Loucy (cell line): ENCODE results near the gene CSNK2A1.

Experiments
- H2AFZ ChIP-seq: fragments of 200-600 bp; sonication (generic); 2 replicates; pipeline ENCODE4 v1.6.0; 2016; ENCODE audit warnings: antibody characterized with exemption, mild to moderate bottlenecking, low read length, moderate library complexity
- H3F3A ChIP-seq: fragments of 200-600 bp; 2 replicates; pipeline ENCODE4 v1.6.0; 2016; ENCODE audit warnings: antibody characterized with exemption, low read depth, mild to moderate bottlenecking
- H3K27me3 ChIP-seq: fragments of 200-600 bp; sonication (generic); 2 replicates; pipeline ENCODE4 v1.6.1; 2014; ENCODE audit warnings: low read length, mild to moderate bottlenecking; ENCODE audit not compliant: insufficient read depth, poor library complexity, severe bottlenecking
- H3K36me3 ChIP-seq: fragments of 200-600 bp; sonication (generic); 2 replicates; pipeline ENCODE4 v1.6.1; 2016; ENCODE audit warnings: low read length; ENCODE audit not compliant: insufficient read depth
- H3K4me1 ChIP-seq: fragments of 200-600 bp; sonication (generic); 2 replicates; pipeline ENCODE4 v1.5.1; 2014; ENCODE audit warnings: low read length, mild to moderate bottlenecking; ENCODE audit not compliant: insufficient read depth, poor library complexity, severe bottlenecking
- H3K4me2 ChIP-seq: fragments of 200-600 bp; sonication (generic); 2 replicates; pipeline ENCODE4 v1.6.0; 2014; ENCODE audit warnings: antibody characterized with exemption, low read length, low read depth, mild to moderate bottlenecking; ENCODE audit not compliant: poor library complexity, severe bottlenecking
- H3K4me3 ChIP-seq: fragments of 200-600 bp; sonication (generic); 2 replicates; pipeline ENCODE4 v1.5.1; 2014; ENCODE audit warnings: low read length, mild to moderate bottlenecking, mixed read lengths; ENCODE audit not compliant: poor library complexity, severe bottlenecking
- H3K79me2 ChIP-seq: fragments of 200-600 bp; sonication (generic); 2 replicates; pipeline ENCODE4 v1.6.1; 2014; ENCODE audit warnings: low read length; ENCODE audit not compliant: insufficient read depth
- H3K9ac ChIP-seq: fragments of 200-600 bp; sonication (generic); 2 replicates; pipeline ENCODE4 v1.6.0; 2014; ENCODE audit warnings: mild to moderate bottlenecking, low read depth, low read length, moderate library complexity; ENCODE audit not compliant: poor library complexity, severe bottlenecking
- H3K9me2 ChIP-seq: fragments of 200-600 bp; sonication (generic); replicated peaks from 2 replicates; pipeline ENCODE4 v1.6.1; 2016; ENCODE audit warnings: low read depth, low read length, mixed read lengths
- H3K9me3 ChIP-seq: fragments of 200-600 bp; sonication (generic); 2 replicates; pipeline ENCODE4 v1.6.1; 2014; ENCODE audit warnings: mild to moderate bottlenecking, antibody characterized with exemption, low read length, low read depth; ENCODE audit not compliant: insufficient read depth
- H4K20me1 ChIP-seq: fragments of 200-600 bp; sonication (generic); 2 replicates; pipeline ENCODE4 v1.6.0; 2014; ENCODE audit warnings: antibody characterized with exemption, low read length, mild to moderate bottlenecking; ENCODE audit not compliant: insufficient read depth, poor library complexity, severe bottlenecking
- CTCF ChIP-seq: fragments of 200-600 bp; sonication (generic); conservative IDR thresholded peaks from 2 replicates; pipeline ENCODE4 v1.5.1; 2014; ENCODE audit warnings: mild to moderate bottlenecking, antibody characterized with exemption, low read length
- EZH2phosphoT487 ChIP-seq: fragments of 200-600 bp; IDR thresholded peaks from 2 replicates; pipeline ENCODE4 v1.6.1; 2018; ENCODE audit warnings: antibody characterized with exemption, mild to moderate bottlenecking, moderate library complexity, borderline replicate concordance

CSNK2A1 gene

DNA sequence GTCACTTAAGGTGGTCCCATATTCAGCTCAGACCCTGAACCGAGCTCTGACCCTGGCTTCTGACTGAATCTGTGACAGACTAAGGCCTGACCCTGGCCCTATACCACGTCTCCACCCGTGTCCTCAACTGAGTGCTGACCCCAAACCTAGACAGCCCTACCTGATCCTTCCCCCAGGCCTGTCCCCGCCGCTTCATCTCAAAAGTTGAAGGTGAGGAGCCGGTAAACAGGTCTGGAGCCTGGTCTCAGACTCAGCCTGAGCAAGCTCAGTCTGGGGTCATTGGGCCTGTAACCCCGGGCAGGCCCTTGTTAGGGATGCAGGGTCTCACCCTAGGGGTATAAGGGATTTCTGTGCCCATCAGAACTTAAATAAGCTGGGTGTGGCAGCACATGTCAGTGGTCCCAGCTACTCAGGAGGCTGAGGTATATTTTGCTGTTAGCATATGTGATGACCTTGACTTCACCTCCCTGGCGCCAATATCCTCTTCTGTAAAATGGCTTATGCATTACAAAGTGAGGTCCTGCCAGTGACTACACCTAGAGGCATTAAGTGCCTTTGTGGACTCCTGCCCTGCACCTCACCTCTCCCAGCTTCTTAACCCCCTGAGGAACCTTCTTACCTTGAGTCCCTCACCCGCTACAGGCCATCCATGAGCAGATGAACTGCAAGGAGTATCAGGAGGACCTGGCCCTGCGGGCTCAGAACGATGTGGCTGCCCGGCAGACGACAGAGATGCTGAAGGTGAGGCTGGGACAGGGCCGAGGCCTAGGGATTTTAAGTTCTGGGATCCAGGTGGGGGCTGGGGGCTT lies 115.5 kb downstream of the CSNK2A1 start:
- H3K9ac ChIP-seq: no peak overlapping the region
- H3K9me2 ChIP-seq: no peaks in the 10 kb centered on the region
- H3K4me3 ChIP-seq: no peak overlapping the region
- H3K27me3 ChIP-seq: no peaks in the 10 kb centered on the region
- H3K79me2 ChIP-seq: no peaks in the 10 kb centered on the region
- no peaks in the 10 kb centered on the region for H3K9me3 ChIP-seq
- no peak overlapping the region for H2AFZ ChIP-seq
- no peaks in the 10 kb centered on the region for H3F3A ChIP-seq
- H4K20me1 ChIP-seq: no peaks in the 10 kb centered on the region
- no peak for TF ChIP-seq EZH2phosphoT487
- no peak for TF ChIP-seq CTCF
- H3K36me3 ChIP-seq: peaks cover 14% of the 10 kb centered on the region; the same call in 1 of the 2 replicates
- H3K4me1 ChIP-seq: peaks cover 9% of the 10 kb centered on the region
- no peak overlapping the region for H3K4me2 ChIP-seq

DNA sequence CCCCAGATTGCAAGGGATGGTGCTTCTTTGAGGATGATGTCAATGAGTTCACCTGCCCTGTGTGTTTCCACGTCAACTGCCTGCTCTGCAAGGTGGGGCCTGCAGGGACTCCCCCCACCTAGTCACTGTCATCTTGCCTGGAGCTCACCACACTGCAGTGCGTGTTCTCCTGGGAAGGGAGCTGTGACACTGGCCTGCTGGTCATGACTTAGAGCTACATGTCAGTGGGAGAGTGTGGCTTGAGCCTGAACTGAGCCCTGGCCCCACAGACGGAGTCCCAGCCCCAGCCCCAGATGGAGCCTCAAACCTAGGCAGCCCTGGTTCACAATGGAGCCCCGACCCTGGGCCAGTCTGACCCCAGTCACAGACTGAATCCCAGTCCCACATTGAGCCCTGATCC lies 116.2 kb downstream of the CSNK2A1 start:
- H3K4me2 ChIP-seq: no peak overlapping the region
- no peaks in the 10 kb centered on the region for H3F3A ChIP-seq
- no peaks in the 10 kb centered on the region for H3K79me2 ChIP-seq
- no peaks in the 10 kb centered on the region for H3K9me2 ChIP-seq
- H2AFZ ChIP-seq: no peak overlapping the region
- H4K20me1 ChIP-seq: no peaks in the 10 kb centered on the region
- H3K36me3 ChIP-seq: peaks cover 14% of the 10 kb centered on the region; the same call in 1 of the 2 replicates
- H3K4me3 ChIP-seq: no peak overlapping the region
- TF ChIP-seq CTCF: no peak
- no peak for TF ChIP-seq EZH2phosphoT487
- H3K4me1 ChIP-seq: peaks cover 8% of the 10 kb centered on the region
- no peaks in the 10 kb centered on the region for H3K27me3 ChIP-seq
- H3K9me3 ChIP-seq: no peaks in the 10 kb centered on the region
- H3K9ac ChIP-seq: no peak overlapping the region

GRCh38 chr20:426566-426965 lies 117.0 kb downstream of the CSNK2A1 start:
- TF ChIP-seq CTCF (no peak), EZH2phosphoT487 (no peak)
- Histone ChIP-seq H3K36me3 (peaks cover 11% of the 10 kb centered on the region; the same call in 1 of the 2 replicates), H3K9me3 (no peaks in the 10 kb centered on the region), H3K4me3 (no peak overlapping the region), H4K20me1 (no peaks in the 10 kb centered on the region), H3F3A (no peaks in the 10 kb centered on the region), H3K4me2 (no peak overlapping the region), H3K79me2 (no peaks in the 10 kb centered on the region), H2AFZ (no peak overlapping the region), H3K9ac (no peak overlapping the region), H3K4me1 (peaks cover 5% of the 10 kb centered on the region), H3K9me2 (no peaks in the 10 kb centered on the region), H3K27me3 (no peaks in the 10 kb centered on the region)
